Skin epidermis (tissue), 12 donors: Measurements from ENCODE around the gene GTF2F2.
"Not testable (repeated sequence)": the region's sequence is repeated elsewhere in the genome, so short reads cannot be mapped to it uniquely, and the experiment has no call there.

ENCODE experiments used
- H3K27ac ChIP-seq, 21 experiments: fragments of 200-600 bp; sonication (generic) in 11 of 21; one replicate each; pipeline ENCODE4 v1.5.0; 2020; ENCODE audit warnings: mild to moderate bottlenecking in 3 of 21, inconsistent platforms in 2 of 21, moderate library complexity in 2 of 21
- H3K4me3 ChIP-seq, 7 experiments: fragments of 200-600 bp; sonication (generic) in 2 of 7; one replicate each; pipeline ENCODE4 v1.5.0; 2020; ENCODE audit warnings: inconsistent platforms in 2 of 7, mild to moderate bottlenecking in 2 of 7, moderate library complexity in 1 of 7

The GTF2F2 gene

DNA sequence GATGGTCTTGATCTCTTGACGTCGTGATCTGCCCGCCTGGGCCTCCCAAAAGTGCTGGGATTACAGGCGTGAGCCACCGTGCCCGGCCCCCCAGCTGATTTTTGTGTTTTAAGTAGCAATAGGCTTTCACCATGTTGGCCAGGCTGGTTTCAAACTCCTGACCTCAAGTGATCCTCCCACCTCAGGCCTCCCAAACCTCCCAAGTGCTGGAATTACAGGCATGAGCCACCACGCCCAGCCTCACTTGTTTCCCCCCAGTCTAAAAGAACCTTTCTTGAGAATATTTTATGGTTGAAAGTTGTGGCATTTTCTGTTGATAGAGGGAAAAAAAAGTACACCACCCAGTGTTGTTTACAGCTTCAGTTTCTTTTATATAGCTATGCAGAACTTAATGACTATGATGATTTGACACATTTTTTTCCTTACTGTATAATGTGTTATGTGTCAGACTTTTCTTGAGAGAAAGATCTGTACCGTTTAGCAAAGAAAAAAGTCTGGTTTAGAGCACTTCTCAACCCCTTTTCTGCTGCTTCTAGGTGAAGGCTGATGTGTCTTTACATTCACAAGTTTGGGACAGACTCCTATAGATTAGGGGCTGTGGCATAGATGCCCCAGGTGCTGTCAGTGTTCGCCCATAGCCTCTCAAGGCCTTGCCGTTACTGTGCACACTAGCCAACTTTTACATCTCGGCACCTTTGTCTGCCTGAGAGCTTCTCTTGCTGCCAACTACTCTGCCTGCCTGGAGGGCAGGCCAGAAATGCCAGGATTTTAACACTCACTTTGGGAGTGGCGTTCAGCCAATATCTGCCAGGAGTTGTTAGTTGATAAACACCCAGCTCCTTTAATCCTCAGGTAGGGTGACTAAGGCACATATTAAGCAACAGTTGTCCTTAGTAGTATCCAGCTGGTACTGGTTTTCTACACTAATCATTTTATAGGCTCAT lies 47.6 kb downstream of the GTF2F2 start:
- peak overlapping the region in 2 of 21 experiments; percentile 17 to 46 for H3K27ac ChIP-seq

DNA sequence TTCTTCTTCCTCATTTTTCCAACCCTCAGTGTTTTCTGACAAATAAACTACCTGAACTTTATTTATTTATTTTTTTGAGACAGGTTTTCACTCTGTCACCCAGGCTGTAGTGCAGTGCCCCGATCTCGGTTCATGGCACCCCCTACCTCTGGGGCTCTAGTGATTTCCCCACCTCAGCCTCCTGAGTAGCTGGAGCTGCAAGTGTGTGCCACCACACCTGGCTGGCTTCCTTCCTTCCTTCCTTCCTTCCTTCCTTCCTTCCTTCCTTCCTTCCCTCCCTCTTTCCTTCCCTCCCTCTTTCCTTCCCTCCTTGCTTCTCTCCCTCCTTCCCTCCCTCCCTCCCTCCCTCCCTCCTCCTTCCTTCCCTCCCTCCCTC lies 48.2 kb downstream of the GTF2F2 start:
- no peak overlapping the region for H3K4me3 ChIP-seq
- H3K27ac ChIP-seq = peak overlapping the region in 2 of 21 experiments; percentile 42 to 46

More for the DNA sequence above, 47.6 kb downstream of the GTF2F2 start:
- H3K4me3 ChIP-seq = no peak overlapping the region

DNA sequence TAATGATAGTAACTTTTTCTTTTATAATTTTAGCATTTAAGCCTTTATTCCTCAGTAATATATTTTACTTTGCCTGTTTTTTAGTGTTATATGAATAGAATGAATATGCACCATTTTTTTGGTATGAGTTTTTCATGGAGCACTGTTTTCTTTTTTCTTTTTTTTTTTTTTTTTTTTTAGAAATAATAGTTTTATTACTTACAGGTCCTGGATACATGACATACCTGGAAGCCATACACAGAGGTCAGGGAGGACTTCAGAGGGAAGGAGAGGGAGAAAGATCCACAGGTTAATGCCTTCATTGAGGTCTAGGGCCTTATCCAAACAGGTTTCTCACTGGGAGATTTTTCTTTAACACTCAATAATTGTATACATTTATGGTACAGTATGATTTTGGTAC lies 54.2 kb downstream of the GTF2F2 start:
- Histone ChIP-seq H3K4me3 (no peak overlapping the region), H3K27ac (no peak overlapping the region)

DNA sequence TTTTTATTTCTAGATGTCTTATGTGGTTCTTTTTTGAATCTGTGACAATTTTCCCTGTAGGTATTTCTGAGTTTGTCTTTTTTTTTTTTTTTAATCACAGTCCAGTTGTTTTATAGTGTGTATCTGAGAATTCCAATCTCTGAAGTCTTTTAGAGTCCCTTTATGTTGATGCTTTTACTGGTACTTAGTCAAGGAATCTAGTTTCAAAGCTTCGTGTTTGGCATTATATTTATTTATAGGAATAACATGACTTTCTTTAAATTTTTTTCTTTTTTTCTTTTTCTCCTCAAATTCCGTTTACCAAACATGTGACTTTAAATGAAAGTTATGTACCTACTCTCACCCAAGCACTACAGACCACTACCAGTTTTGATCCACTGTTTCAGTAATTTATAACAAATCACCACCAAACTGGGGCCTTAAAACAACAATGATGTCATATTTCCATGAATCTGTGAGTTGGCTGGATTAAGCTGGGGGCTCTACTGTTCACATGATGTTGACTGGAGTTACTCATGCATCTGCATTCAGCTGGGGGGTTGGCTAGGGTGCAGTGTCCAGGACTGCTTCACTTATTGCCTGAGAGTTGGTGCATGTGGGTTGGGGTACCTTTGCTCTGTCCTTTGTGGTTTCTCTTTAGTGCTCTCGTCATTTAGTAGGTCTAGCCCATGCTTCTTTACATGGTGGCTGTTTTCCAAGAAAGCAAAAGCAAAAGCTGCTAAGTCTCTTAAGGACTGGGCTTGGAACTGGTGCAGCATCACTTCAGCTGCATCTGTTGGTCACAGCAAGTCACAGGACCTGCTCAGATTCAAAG lies 58.2 kb downstream of the GTF2F2 start:
- H3K4me3 ChIP-seq = no peak overlapping the region
- no peak overlapping the region for H3K27ac ChIP-seq

DNA sequence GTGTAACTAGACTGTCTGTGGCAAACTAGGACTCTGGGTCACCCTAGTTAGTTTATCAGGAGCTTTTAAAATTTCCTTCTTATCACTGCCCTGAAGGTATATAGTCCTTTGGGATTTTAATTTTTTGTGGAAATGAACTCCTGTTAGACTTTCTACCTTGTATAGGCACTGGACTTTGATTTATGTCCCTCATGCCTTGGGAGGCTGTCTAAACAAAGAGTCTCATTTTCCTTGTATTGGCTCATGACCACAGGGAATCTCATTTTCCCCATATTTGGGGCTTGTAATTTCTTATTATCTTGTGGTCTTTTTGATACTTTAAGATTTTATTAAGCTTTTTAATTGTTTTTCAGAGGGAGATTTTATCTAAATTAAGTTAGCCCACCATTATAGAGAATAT lies 59.1 kb downstream of the GTF2F2 start:
- Histone ChIP-seq H3K27ac (no peak overlapping the region), H3K4me3 (no peak overlapping the region)

DNA sequence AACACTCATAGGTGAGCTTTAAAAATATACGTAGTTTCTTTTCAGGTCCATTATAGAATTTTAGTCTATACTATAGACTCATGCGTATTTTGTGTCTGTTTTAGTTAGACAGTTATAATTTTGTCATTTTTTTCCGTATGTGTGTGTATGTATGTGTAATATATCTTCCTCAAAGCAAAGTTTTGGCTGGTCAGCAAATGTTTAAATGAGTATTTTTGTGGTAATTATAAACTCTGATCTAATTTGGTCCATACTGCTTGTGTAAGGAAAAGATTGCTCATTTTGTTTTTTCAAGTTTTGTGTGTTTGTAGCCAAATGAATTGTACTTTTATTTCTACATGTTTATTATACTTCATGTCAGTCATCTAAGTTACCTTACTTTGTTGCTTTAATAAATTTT lies 60.0 kb downstream of the GTF2F2 start:
- no peak overlapping the region for H3K4me3 ChIP-seq
- H3K27ac ChIP-seq = no peak overlapping the region

DNA sequence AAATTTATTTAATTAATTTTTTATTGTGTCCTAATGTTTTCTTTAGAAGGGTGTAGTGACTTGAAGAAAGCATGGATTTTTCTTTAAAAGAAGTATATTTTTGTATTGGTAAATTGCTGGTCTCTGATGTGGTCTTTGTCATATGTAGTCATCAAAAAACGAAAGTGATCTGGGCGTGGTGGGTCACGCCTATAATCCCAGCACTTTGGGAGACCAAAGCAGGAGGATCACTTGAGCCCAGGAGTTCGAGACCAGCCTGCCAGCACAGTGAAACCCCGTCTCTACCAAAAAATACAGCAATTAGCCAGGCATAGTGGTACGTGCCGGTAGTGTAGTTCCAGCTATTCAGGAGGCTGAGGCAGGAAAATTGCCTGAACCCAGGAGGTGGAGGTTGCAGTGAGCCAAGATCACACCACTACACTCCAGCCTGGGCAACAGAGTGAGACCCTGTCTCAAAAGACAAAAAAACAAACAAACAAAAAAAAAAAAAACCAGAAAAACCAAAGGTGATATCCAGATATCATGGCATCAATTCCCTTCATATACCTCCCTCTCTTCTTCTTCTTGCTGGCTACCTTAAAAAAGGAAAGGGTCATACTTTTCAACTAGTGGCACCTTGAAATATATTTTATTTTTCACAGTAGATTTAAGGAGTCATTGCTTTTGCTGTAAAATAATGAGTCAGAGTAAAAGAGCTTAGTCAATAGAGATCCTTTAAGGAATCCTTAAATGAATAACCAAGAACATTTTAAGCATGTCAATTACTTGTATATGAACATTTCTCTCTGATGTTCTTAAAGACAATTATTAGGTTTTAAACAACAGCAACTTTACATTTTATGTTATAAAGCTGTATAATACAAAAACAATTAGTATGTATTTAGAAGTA lies 60.6 kb downstream of the GTF2F2 start:
- H3K27ac ChIP-seq = no peak overlapping the region
- no peak overlapping the region for H3K4me3 ChIP-seq

DNA sequence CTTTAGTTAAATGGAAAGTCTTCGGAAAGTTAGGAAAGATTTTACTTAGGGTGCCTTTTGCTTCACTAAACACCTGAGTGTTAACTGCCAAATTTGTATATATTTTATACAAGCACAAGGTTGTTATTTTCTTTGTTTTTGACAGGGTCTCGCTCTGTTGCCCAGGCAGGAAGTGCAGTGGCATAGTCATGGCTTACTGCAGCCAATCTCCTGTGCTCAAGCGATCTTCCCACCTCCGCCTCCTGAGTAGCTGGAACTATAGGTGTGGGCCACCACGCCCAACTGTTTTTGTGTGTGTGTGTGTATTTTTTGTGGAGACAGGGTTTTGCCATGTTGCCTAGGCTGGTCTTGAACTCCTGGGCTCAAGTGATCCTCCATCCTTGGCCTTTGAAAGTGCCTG lies 64.4 kb downstream of the GTF2F2 start:
- H3K27ac ChIP-seq = no peak overlapping the region
- no peak overlapping the region for H3K4me3 ChIP-seq

DNA sequence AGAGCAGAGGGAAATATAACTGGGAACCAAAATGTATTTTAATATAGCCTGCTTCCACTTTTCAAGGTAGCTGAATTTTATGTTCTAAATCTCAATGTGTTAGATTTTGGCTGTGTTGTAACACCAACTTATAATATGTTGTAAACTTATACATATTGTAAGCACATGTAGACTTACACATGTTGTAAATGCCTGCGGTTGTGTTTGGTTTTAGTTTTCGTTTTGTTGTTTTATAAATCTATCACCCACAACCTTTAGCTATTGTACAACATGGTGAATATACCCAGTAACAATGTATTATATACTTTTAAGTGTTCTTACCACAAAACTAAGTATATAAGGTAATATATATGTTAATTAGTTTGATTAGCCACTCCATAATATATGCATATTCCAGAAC lies 65.0 kb downstream of the GTF2F2 start:
- H3K4me3 ChIP-seq = no peak overlapping the region
- H3K27ac ChIP-seq = no peak overlapping the region

DNA sequence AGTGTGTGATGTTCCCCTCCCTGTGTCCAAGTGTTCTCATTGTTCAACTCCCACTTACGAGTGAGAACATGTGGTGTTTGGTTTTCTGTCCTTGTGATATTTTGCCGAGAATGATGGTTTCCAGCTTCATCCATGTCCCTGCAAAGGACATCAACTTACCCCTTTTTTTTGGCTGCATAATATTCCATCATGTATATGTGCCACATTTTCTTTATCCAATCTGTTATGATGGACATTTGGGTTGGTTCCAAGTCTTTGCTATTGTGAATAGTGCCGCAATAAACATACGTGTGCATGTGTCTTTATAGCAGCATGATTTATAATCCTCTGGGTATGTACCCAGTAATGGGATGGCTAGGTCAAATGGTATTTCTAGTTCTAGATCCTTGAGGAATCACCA lies 68.8 kb downstream of the GTF2F2 start:
- H3K27ac ChIP-seq, H3K4me3 ChIP-seq: not testable (repeated sequence)

DNA sequence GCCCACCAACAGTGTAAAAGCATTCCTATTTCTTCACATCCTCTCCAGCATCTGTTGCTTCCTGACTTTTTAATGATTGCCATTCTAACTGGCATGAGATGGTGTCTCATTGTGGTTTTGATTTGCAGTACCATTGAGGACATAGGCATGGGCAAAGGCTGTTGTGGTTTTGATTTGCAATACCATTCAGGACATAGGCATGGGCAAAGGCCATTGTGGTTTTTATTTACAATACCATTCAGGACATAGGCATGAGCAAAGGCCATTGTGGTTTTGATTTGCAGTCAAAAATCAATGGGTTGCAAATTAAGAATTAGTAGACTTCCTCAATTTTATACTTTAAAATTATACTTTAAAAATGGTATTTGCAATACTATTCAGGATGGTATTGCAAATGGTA lies 69.2 kb downstream of the GTF2F2 start:
- not testable (repeated sequence) for H3K4me3 ChIP-seq, H3K27ac ChIP-seq

DNA sequence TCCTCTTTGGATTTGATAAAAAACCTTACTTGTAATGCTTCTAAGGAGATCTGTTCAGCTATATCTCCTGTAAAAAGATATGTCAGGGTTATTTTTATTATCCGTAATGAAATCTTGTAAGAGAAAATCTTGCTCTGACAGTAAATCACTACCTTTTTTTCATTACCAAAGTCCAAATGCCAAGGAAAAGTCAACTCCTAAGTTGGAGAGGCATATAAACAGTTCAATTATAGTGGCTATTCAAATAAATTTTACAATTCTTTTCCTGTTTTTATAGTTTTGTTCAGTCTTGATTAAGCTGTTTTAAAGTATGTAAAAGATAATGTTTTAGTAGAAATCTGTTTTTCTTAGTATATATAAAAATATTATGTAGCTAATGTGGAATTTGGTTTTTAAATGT lies 71.6 kb downstream of the GTF2F2 start:
- Histone ChIP-seq H3K4me3 (no peak overlapping the region), H3K27ac (no peak overlapping the region)

DNA sequence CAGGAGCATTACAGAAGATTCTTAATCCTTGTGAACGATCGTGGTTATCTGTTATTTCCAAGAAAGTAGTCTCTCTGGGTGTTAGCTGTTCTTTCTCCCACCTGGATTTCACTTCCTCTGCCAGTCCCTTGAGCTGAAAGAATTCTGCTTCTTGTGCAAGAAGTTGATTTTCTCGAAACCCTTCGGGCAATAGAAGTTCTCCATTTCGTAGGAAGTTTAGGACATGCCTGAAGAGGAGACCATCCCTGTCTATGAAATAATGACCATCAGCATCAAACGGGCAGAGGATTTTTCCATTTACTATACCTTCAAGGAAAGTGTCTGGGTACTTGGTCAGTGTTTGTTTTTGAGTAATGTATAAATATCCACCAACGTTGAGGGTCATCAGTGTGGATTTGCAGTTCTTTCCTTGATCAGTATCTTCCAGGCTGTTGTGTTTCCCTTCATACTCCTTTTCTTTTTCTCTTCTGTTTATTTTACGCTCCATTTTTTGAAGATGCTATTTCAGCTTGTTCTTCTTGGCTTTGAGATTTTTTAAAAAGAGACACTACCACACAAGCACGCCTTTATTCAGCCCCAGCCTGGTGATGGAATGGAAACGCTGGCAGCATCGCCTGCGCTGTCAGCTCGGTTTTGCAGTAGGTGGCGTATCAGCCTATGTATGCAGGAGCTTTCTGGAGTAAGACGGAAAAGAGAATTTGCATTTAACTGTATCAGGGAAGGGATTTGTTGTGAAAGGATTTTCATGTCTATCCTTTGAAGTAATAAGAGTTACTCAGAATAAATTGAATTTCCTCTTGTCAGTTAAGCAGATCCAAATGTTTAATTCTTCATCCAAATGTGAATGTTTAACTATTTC lies 74.0 kb downstream of the GTF2F2 start:
- H3K27ac ChIP-seq = no peak overlapping the region
- H3K4me3 ChIP-seq = no peak overlapping the region

DNA sequence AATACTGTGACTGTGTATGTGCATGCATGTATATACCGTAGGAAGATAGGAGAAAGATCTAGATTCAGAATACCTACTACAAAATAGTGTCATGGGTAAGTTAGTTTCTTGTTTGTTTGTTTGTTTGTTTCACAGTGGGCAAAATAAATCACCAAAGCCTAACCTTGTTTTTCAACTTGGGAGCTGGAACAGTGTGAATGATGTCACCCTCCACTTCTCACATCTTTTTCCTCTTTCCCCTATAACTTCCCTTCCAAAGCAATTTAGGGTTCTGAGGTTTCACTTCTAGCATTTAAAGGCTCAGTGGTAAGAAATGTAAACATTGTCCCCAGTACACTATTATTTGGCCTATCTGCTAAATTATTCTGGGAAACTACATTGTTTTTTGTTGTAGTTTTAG lies 75.1 kb downstream of the GTF2F2 start:
- Histone ChIP-seq H3K27ac (peak overlapping the region in 1 of 21 experiments; percentile 2), H3K4me3 (no peak overlapping the region)

DNA sequence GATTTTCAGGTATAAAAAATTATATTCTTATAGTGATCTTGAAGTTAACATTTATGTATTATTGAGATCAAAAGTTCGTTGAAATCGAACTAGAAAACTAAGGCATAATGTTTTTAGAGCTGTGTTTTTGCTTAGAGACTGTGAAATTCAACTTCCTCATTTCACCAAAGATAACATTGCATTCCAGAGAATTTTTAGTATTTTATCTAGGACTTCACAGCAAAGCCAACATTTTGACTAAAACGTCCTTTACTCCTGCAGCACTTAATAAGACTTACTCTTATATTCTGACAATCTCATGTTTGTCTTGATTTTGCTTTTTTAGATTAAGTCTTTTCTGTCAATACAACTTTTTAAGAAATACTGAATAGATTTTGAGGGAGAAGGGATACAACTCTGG lies 75.8 kb downstream of the GTF2F2 start:
- no peak overlapping the region for H3K27ac ChIP-seq
- no peak overlapping the region for H3K4me3 ChIP-seq

DNA sequence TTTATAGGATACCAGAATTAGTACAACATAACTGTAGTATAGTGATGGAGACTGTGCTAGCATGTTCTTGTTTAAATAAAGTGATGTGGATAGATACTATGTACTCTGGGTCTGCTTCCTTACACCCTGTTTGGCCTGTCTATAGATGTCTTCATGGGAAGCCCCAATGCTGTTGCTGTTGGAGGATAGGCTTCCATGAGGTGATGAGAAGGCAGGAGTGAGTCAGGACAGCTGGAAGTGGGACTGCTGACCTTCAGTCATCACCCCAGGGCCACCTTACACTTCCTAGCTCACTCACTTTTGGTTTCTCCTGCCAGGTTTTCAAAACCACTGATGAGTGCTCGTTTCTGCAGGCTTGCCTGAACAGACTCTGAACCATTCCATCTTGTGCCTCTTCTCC lies 76.3 kb downstream of the GTF2F2 start:
- Histone ChIP-seq H3K27ac (no peak overlapping the region), H3K4me3 (no peak overlapping the region)

DNA sequence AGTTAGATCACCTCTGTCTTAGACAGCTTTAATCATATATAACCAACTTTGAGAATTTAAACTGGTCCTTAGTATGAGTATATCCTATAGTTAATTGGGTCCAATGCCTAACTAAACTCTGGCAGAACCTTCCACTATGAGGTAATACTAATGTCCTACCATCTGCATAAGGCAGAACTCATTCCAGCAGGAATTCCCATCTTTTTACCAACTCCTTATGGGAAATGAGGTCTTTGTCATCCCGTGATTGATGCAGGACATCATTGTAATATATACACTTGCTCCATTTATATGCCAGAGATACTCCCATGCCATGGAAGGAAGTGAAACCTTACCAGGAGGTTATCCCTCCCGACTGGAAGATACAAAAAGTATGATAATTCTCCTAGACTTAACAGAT lies 77.7 kb downstream of the GTF2F2 start:
- Histone ChIP-seq H3K27ac (no peak overlapping the region), H3K4me3 (no peak overlapping the region)

DNA sequence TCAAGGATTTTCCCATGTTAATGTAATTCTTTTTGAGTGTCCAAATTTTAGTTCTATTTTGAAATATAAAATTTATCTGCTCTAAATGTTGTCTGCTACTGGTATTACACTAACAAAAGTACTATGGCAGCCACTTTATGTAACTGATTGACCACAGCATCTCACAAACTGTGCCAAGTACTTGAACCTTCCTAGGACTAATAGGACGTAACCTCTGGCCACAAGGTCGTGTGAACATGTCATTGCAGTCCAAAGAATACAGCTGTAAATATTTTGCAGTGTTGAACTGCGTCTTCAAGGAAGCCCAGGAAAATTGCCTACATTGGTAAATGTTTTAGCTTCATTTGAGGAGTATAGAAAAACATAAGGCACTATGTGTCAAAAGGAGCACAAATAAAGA lies 78.6 kb downstream of the GTF2F2 start:
- Histone ChIP-seq H3K27ac (no peak overlapping the region), H3K4me3 (no peak overlapping the region)

DNA sequence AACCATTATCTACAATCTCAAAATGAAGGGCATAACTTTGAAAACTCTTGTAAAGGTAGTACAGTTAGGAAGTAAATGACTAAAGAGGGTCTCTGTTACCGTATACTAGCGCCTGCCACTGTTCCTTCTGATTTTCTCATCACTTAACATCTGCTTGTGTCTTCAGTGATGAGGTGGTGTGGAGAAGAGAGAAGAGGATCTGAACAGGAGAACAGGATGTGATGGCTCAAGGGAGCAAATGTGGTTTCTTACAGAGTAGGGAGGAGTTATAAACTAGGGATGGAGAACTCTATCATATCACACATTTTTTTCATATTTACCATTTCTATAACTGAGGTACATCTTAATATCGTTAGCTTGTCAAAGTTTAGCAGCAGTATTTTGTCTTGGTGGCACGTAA lies 79.4 kb downstream of the GTF2F2 start:
- no peak overlapping the region for H3K4me3 ChIP-seq
- no peak overlapping the region for H3K27ac ChIP-seq
